Measurements from ENCODE around the gene RCN1. TPM values are rescaled to one million over a fixed set of nuclear protein-coding genes. Genes with fewer than 3 reads are reported as not detected.

The RCN1 gene
- total RNA-seq, 1 donor from 2014 or later: 167 TPM

DNA sequence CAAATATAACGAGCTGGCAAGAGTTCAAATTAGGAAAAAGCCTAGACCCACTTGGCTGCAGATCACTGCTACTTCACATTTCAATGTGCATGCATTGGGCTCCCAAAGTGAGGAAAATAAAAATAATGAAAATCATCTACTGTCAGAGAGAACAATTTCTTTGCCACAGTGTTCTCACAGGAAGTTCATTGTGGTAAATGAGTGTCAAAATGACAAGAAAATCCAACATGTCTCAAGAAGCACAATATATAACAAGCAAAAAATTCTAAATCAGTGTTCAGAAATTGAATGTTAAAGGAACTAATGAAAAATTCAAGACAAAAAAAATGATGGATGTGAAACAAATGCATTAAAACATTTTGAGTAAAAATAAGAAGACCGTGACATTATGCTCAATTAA, 31.3 kb downstream of the RCN1 start:
- H3K27ac Mint-ChIP-seq (ENCODE audit: unreplicated experiment): no peak overlapping the region
- H3K9me3 Mint-ChIP-seq: peaks cover 3% of the 10 kb centered on the region
- no peaks in the 10 kb centered on the region for H3K36me3 Mint-ChIP-seq (ENCODE audit: low read depth)
- no peaks in the 10 kb centered on the region for H3K4me1 Mint-ChIP-seq
- H3K27me3 Mint-ChIP-seq (ENCODE audit: low read depth): peaks cover 6% of the 10 kb centered on the region
- TF ChIP-seq, protein P1, sequence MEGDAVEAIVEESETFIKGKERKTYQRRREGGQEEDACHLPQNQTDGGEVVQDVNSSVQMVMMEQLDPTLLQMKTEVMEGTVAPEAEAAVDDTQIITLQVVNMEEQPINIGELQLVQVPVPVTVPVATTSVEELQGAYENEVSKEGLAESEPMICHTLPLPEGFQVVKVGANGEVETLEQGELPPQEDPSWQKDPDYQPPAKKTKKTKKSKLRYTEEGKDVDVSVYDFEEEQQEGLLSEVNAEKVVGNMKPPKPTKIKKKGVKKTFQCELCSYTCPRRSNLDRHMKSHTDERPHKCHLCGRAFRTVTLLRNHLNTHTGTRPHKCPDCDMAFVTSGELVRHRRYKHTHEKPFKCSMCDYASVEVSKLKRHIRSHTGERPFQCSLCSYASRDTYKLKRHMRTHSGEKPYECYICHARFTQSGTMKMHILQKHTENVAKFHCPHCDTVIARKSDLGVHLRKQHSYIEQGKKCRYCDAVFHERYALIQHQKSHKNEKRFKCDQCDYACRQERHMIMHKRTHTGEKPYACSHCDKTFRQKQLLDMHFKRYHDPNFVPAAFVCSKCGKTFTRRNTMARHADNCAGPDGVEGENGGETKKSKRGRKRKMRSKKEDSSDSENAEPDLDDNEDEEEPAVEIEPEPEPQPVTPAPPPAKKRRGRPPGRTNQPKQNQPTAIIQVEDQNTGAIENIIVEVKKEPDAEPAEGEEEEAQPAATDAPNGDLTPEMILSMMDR (conservative IDR thresholded peaks at IDR 0.05): no peak
- H3K4me3 Mint-ChIP-seq: no peak overlapping the region
- no peak for DNase-seq (ENCODE audit: low read depth, low spot score)

DNA sequence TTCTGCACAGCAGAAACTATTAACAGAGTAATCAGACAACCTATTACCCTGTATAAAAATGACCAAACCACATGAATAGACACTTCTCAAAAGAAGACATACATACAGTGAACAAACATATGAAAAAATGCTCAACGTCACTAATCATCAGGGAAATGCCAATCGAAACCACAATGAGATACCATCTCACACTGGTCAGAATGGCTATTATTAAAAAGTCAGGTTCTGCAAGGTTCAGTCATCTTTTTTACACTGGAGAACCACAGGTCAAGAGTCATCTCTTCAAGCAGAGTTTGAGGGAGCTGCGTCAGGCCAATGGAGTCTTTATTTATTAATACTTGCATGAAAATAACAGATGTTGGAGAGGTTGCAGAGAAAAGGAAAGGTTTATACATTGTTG, 40.4 kb downstream of the RCN1 start:
- Mint-ChIP-seq H3K9me3 (peaks cover 11% of the 10 kb centered on the region), H3K27ac (ENCODE audit: unreplicated experiment) (no peak overlapping the region), H3K27me3 (ENCODE audit: low read depth) (peaks cover 22% of the 10 kb centered on the region), H3K4me1 (no peaks in the 10 kb centered on the region), H3K4me3 (no peak overlapping the region), H3K36me3 (ENCODE audit: low read depth) (peaks cover 3% of the 10 kb centered on the region)
- no peak for DNase-seq (ENCODE audit: low read depth, low spot score)
- TF ChIP-seq, protein P1 (conservative IDR thresholded peaks at IDR 0.05): no peak

DNA sequence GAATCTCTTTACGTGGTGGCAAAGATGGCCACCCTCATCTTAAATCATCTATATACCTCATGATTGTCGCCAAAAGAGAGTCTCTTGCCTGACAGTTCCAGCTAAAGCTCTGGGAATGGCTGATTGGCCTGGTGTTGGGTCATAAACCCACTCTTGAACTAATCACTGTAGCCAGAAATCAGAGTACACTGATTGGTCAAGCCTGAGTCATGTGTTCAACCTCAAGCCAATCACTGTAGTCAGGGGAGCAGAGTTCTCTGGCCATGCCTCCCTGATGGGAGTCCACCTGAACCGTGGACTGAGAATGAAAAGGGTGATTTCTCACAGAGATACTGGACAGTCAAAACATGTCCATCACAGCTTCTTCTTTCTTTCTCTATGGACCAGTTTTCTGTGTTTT, 45.8 kb downstream of the RCN1 start:
- Mint-ChIP-seq H3K4me1 (no peaks in the 10 kb centered on the region), H3K36me3 (ENCODE audit: low read depth) (no peaks in the 10 kb centered on the region), H3K27ac (ENCODE audit: unreplicated experiment) (no peak overlapping the region), H3K27me3 (ENCODE audit: low read depth) (peaks cover 4% of the 10 kb centered on the region), H3K4me3 (no peak overlapping the region), H3K9me3 (peaks cover 6% of the 10 kb centered on the region)
- DNase-seq (ENCODE audit: low read depth, low spot score): no peak
- TF ChIP-seq, protein P1 (conservative IDR thresholded peaks at IDR 0.05): no peak

DNA sequence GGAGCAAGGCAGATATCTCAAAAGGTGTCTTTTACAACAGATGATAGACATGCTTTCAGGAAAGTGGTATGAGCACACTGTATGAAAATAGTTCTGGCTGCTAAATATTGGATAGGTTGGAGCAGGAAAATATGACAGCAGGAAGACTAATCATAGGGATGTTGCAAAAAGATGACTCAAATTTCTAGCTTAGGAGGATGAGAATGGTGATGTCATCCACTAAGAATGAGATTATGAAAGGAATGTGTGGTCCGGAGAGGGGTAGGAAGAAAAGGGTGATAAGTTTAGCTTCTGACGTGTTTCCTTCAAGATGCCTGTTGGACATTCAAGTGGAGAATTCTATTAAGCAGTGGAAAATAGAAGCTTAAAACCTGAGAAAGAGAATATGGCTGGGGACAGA, 46.4 kb downstream of the RCN1 start:
- no peaks in the 10 kb centered on the region for H3K36me3 Mint-ChIP-seq (ENCODE audit: low read depth)
- H3K4me1 Mint-ChIP-seq: no peaks in the 10 kb centered on the region
- H3K4me3 Mint-ChIP-seq: no peak overlapping the region
- peaks cover 6% of the 10 kb centered on the region for H3K9me3 Mint-ChIP-seq
- DNase-seq (ENCODE audit: low read depth, low spot score): no peak
- H3K27me3 Mint-ChIP-seq (ENCODE audit: low read depth): peaks cover 4% of the 10 kb centered on the region
- TF ChIP-seq, protein P1 (conservative IDR thresholded peaks at IDR 0.05): no peak
- no peak overlapping the region for H3K27ac Mint-ChIP-seq (ENCODE audit: unreplicated experiment)

DNA sequence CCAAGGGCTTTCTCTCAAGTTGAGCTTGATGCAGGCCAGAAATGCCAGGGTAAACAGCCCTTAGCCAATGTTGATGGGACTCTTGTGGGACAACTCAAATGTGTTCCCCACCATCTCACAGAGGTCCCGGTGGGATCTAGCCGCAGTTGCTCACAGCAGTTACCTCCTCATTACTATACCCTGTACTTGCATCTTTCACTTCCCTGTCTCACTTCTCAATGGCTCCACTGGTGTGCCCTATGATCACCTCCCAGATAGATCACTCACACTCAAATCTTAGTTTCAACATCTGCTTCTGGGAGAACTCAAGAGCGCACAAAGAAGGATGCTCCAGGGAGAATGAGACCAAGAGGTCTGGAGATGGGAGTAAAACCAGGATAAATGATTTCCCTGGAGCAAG, 47.0 kb downstream of the RCN1 start:
- Mint-ChIP-seq H3K36me3 (ENCODE audit: low read depth) (no peaks in the 10 kb centered on the region), H3K4me1 (no peaks in the 10 kb centered on the region), H3K4me3 (no peak overlapping the region), H3K9me3 (peaks cover 6% of the 10 kb centered on the region), H3K27ac (ENCODE audit: unreplicated experiment) (no peak overlapping the region), H3K27me3 (ENCODE audit: low read depth) (peaks cover 4% of the 10 kb centered on the region)
- TF ChIP-seq, protein P1 (conservative IDR thresholded peaks at IDR 0.05): no peak
- no peak for DNase-seq (ENCODE audit: low read depth, low spot score)

DNA sequence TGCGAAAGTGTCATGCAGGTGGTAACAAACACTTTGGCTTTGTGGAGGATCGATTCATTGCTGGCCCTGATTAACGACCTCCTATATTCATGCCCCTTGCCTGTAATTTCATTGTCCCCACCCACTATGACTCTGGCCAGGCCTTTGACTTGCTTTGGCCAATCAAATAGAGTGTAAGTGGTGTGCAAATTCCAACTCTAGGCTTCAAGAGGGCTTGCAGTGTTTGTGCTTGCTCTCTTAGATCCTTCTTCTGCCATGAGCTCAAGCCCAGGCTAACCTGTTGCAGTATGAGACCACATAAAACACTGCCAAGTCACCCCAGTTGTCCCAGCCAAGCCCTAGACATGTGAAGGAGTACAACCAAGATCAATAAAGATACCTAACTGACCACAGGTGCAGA, 48.0 kb downstream of the RCN1 start:
- Mint-ChIP-seq H3K36me3 (ENCODE audit: low read depth) (no peaks in the 10 kb centered on the region), H3K4me1 (no peaks in the 10 kb centered on the region), H3K4me3 (no peak overlapping the region), H3K27me3 (ENCODE audit: low read depth) (no peaks in the 10 kb centered on the region), H3K9me3 (peaks cover 2% of the 10 kb centered on the region), H3K27ac (ENCODE audit: unreplicated experiment) (no peak overlapping the region)
- DNase-seq (ENCODE audit: low read depth, low spot score): no peak
- TF ChIP-seq, protein P1 (conservative IDR thresholded peaks at IDR 0.05): no peak

All from neural crest cell (in vitro differentiated cells).